Measurements from ENCODE around the gene FOXP1. TPM values are rescaled to one million over a fixed set of nuclear protein-coding genes. Genes with fewer than 3 reads are reported as not detected.
A peak's percentile ranks its signal among the peaks of the same experiment; 100 is the strongest.

The FOXP1 gene
- total and polyA plus RNA-seq, 9 of the 15 experiments (the other 6 are each of a cell fraction or from before 2014, with no cell fraction given): 7.7 to 34.5 (median 13.7) TPM

GRCh38 chr3:71208211-71209095 lies 375.1 kb downstream of the FOXP1 start (continued):
- no peak for TF ChIP-seq CREBBP (IDR thresholded peaks at IDR 0.05; ENCODE audit: low read depth, low read length)
- no peak for TF ChIP-seq ETV6 (IDR thresholded peaks at IDR 0.05; ENCODE audit: borderline replicate concordance in 1 of 2, low read depth in 2 of 2, low read length in 1 of 2)
- no peak for TF ChIP-seq ETV6 (CRISPR knock-in tag; IDR thresholded peaks at IDR 0.05; ENCODE audit: borderline replicate concordance)
- peak; percentile 78 for TF ChIP-seq ZEB2 (IDR thresholded peaks at IDR 0.05)
- no peak for TF ChIP-seq ZNF785 (CRISPR knock-in tag; IDR thresholded peaks at IDR 0.05)
- TF ChIP-seq ZNF197 (CRISPR knock-in tag; IDR thresholded peaks at IDR 0.05; ENCODE audit: low read depth): peak; percentile 74; the same call in 1 of the 2 replicates
- TF ChIP-seq EP300 (IDR thresholded peaks at IDR 0.05; ENCODE audit: low read length): peak; percentile 88
- TF ChIP-seq NR2C1 (IDR thresholded peaks at IDR 0.05): no peak
- no peak for TF ChIP-seq NR2C1 (tag; IDR thresholded peaks at IDR 0.05)
- TF ChIP-seq CHD2 (IDR thresholded peaks at IDR 0.05; ENCODE audit: low read depth, low read length): no peak
- peak; percentile 98 for TF ChIP-seq ARID3A (IDR thresholded peaks at IDR 0.05; ENCODE audit: borderline replicate concordance, low read depth, low read length)
- TF ChIP-seq, protein P1, sequence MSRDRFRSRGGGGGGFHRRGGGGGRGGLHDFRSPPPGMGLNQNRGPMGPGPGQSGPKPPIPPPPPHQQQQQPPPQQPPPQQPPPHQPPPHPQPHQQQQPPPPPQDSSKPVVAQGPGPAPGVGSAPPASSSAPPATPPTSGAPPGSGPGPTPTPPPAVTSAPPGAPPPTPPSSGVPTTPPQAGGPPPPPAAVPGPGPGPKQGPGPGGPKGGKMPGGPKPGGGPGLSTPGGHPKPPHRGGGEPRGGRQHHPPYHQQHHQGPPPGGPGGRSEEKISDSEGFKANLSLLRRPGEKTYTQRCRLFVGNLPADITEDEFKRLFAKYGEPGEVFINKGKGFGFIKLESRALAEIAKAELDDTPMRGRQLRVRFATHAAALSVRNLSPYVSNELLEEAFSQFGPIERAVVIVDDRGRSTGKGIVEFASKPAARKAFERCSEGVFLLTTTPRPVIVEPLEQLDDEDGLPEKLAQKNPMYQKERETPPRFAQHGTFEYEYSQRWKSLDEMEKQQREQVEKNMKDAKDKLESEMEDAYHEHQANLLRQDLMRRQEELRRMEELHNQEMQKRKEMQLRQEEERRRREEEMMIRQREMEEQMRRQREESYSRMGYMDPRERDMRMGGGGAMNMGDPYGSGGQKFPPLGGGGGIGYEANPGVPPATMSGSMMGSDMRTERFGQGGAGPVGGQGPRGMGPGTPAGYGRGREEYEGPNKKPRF (IDR thresholded peaks at IDR 0.05; ENCODE audit: low read depth, low read length): no peak
- TF ChIP-seq FOXJ3 (CRISPR knock-in tag; IDR thresholded peaks at IDR 0.05): no peak
- no peak for TF ChIP-seq HMGXB4 (CRISPR knock-in tag; IDR thresholded peaks at IDR 0.05)
- TF ChIP-seq JUND (IDR thresholded peaks at IDR 0.05; ENCODE audit: borderline replicate concordance, low read depth, low read length): peak; percentile 41; the same call in 1 of the 2 replicates
- peak; percentile 33; the same call in 1 of the 3 replicates for TF ChIP-seq JUND (tag; IDR thresholded peaks at IDR 0.05; ENCODE audit: borderline replicate concordance, low read depth, low read length)
- peak in 1 of 2 experiments; percentile 52; a peak in 1 of 4 replicates for TF ChIP-seq MAZ (CRISPR knock-in tag; conservative IDR thresholded peaks at IDR 0.05 in 1 of 2, IDR thresholded peaks at IDR 0.05 in 1 of 2)
- no peak for TF ChIP-seq ZNF586 (CRISPR knock-in tag; conservative IDR thresholded peaks at IDR 0.05)
- no peak for TF ChIP-seq E2F3 (CRISPR knock-in tag; IDR thresholded peaks at IDR 0.05)
- TF ChIP-seq RHOXF2B (CRISPR knock-in tag; conservative IDR thresholded peaks at IDR 0.05): no peak
